H1 (cell line): Measurements from ENCODE around the gene CDV3.

Experiments used
- CBX8 ChIP-seq: fragments of 300-800, 300-1000 bp; sonication (generic); IDR thresholded peaks from 2 replicates; pipeline ENCODE4 v1.7.1; 2016; ENCODE audit warnings: low read depth, low read length, borderline replicate concordance
- CHD1 ChIP-seq: IDR thresholded peaks from 2 replicates; pipeline ENCODE4 v1.6.1; 2012; ENCODE audit warnings: low read depth, low read length, improper control_type of control experiment
- CTBP2 ChIP-seq: IDR thresholded peaks from 2 replicates; pipeline ENCODE4 v1.7.0; 2011; ENCODE audit warnings: borderline replicate concordance, mild to moderate bottlenecking, moderate library complexity, mixed read lengths, low read length; ENCODE audit not compliant: insufficient read depth, insufficient read length
- EP300 ChIP-seq, 2 experiments: IDR thresholded peaks; 1 replicate in 1 of 2; 2 replicates in 1 of 2; pipeline ENCODE4 v1.6.1; 2011 to 2012; ENCODE audit warnings: low read depth in 2 of 2, low read length in 2 of 2, mild to moderate bottlenecking in 2 of 2, borderline replicate concordance in 1 of 2, inconsistent platforms in 1 of 2, moderate library complexity in 1 of 2
- EZH2 ChIP-seq: fragments of 200-600 bp; sonication (generic); IDR thresholded peaks from 2 replicates; pipeline ENCODE4 v1.7.1; 2012; ENCODE audit warnings: low read depth, mild to moderate bottlenecking, moderate library complexity, low read length, inconsistent platforms; ENCODE audit not compliant: severe bottlenecking
- FOSL1 ChIP-seq: IDR thresholded peaks from 2 replicates; pipeline ENCODE4 v1.6.1; 2011; ENCODE audit warnings: mild to moderate bottlenecking, low read depth, low read length, moderate library complexity; ENCODE audit not compliant: insufficient read depth
- JUN ChIP-seq: IDR thresholded peaks from 2 replicates; pipeline ENCODE4 v1.6.1; 2011; ENCODE audit warnings: low read depth, mild to moderate bottlenecking, improper control_type of control experiment, low read length
- POLR2A ChIP-seq, 2 experiments: IDR thresholded peaks; 1 replicate in 1 of 2; 2 replicates in 1 of 2; pipeline ENCODE4 v1.6.1; 2011; ENCODE audit warnings: low read depth in 2 of 2, low read length in 2 of 2, mild to moderate bottlenecking in 2 of 2; ENCODE audit errors: control extremely low read depth in 1 of 2
- POLR2AphosphoS5 ChIP-seq: IDR thresholded peaks from 2 replicates; pipeline ENCODE4 v1.6.1; 2011; ENCODE audit warnings: low read depth, low read length
- RBBP5 ChIP-seq: IDR thresholded peaks from 2 replicates; pipeline ENCODE4 v1.7.1; 2012; ENCODE audit warnings: low read depth, mild to moderate bottlenecking, inconsistent platforms, low read length, moderate library complexity, borderline replicate concordance
- TAF1 ChIP-seq: IDR thresholded peaks from 2 replicates; pipeline ENCODE4 v1.6.1; 2011; ENCODE audit warnings: mild to moderate bottlenecking, low read depth, low read length
- TCF12 ChIP-seq: IDR thresholded peaks from 2 replicates; pipeline ENCODE4 v1.6.1; 2011; ENCODE audit warnings: low read depth, mild to moderate bottlenecking, low read length
- TF ChIP-seq, protein P1 (sequence below): IDR thresholded peaks from 2 replicates; pipeline ENCODE4 v1.6.1; 2012; ENCODE audit warnings: inconsistent platforms
- TF ChIP-seq, protein P2 (sequence below), 3 experiments: IDR thresholded peaks; 1 replicate in 2 of 3; 2 replicates in 1 of 3; pipeline versions ENCODE4 v1.5.1 to v1.6.1; 2011; ENCODE audit warnings: low read length in 3 of 3, mild to moderate bottlenecking in 3 of 3, inconsistent platforms in 2 of 3, low read depth in 1 of 3, moderate library complexity in 1 of 3; ENCODE audit not compliant: insufficient read depth in 1 of 3; ENCODE audit errors: control extremely low read depth in 1 of 3

DNA sequence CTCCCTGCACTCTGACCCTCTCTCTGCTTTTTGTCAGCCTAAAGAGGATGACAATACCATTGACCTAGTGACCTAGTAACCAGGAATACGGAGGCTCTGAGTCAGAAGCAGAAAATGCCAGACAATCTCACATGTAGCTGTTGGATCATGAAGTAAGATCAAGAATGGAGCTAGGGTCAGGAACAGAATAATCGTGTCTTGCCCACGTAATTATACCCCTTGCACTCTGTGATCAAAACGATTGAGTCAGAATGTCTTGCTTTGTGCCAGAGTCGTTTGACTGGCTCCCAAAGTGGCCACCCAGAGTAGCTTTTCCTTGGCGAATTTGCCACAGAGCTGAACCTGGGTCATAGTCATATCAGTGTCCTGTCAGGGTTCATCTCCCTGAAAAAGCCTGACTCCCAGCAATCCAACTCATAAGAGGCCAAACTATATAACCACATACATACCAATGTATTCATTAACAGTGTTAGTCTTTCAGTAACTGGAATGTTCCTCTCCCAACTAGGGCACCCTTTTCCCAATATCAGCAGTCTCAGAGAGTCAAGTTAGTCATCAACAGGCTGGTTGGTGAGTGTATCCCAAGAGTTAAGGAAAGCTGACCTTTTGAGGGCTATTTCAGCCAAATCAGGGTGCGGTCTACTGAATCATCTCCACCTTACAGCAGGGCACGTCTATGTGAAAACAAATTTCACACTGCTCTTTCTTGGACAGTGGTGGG is 5.0 kb upstream of the CDV3 start:
- TF ChIP-seq FOSL1 (no peak), POLR2AphosphoS5 (no peak), TCF12 (no peak), JUN (no peak), EZH2 (no peak), CTBP2 (no peak), CHD1 (no peak), POLR2A (IDR thresholded peaks at IDR 0.05; ENCODE audit: control extremely low read depth in 1 of 2, low read depth in 2 of 2, low read length in 2 of 2) (no peak), CBX8 (no peak), EP300 (IDR thresholded peaks at IDR 0.05; ENCODE audit: borderline replicate concordance in 1 of 2, low read depth in 2 of 2, low read length in 2 of 2) (no peak), TAF1 (no peak), RBBP5 (no peak)
- TF ChIP-seq, protein P1, sequence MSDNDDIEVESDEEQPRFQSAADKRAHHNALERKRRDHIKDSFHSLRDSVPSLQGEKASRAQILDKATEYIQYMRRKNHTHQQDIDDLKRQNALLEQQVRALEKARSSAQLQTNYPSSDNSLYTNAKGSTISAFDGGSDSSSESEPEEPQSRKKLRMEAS = no peak
- TF ChIP-seq, protein P2, sequence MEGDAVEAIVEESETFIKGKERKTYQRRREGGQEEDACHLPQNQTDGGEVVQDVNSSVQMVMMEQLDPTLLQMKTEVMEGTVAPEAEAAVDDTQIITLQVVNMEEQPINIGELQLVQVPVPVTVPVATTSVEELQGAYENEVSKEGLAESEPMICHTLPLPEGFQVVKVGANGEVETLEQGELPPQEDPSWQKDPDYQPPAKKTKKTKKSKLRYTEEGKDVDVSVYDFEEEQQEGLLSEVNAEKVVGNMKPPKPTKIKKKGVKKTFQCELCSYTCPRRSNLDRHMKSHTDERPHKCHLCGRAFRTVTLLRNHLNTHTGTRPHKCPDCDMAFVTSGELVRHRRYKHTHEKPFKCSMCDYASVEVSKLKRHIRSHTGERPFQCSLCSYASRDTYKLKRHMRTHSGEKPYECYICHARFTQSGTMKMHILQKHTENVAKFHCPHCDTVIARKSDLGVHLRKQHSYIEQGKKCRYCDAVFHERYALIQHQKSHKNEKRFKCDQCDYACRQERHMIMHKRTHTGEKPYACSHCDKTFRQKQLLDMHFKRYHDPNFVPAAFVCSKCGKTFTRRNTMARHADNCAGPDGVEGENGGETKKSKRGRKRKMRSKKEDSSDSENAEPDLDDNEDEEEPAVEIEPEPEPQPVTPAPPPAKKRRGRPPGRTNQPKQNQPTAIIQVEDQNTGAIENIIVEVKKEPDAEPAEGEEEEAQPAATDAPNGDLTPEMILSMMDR (IDR thresholded peaks at IDR 0.05; ENCODE audit: control extremely low read depth in 1 of 3, insufficient read depth in 1 of 3, low read depth in 1 of 3, low read length in 3 of 3) = no peak
